Stimulated activated CD8-positive, alpha-beta memory T cell treated with anti-CD3 and anti-CD28 coated beads, Interleukin-7, amount 100 ng/mL, for 4 hours (primary cell): ENCODE results near the gene GALNTL6.

Experiments used
- DNase-seq, 2 donors: peaks; one replicate each; pipeline ENCODE4 v3.0.0-alpha.2; 2020; ENCODE audit warnings: low read depth in 2 of 2

The GALNTL6 gene

GRCh38 chr4:172808196-172808595, 995.0 kb downstream of the GALNTL6 start:
- no peak for DNase-seq

GRCh38 chr4:172809319-172809718, 996.1 kb downstream of the GALNTL6 start:
- no peak for DNase-seq

- no peak for DNase-seq
These were observed 1000.2 kb downstream of the GALNTL6 start for GRCh38 chr4:172813359-172813923.

GRCh38 chr4:172815499-172816164, 1002.4 kb downstream of the GALNTL6 start:
- DNase-seq: no peak

- no peak for DNase-seq
These were observed 1005.7 kb downstream of the GALNTL6 start for GRCh38 chr4:172818901-172819300.

- no peak for DNase-seq
These were observed 1006.1 kb downstream of the GALNTL6 start for GRCh38 chr4:172819353-172819752.

- DNase-seq: no peak
These were observed 1009.1 kb downstream of the GALNTL6 start for GRCh38 chr4:172822331-172822730.

GRCh38 chr4:172826346-172826745, 1013.1 kb downstream of the GALNTL6 start:
- DNase-seq: no peak

- DNase-seq: no peak
These were observed 1013.7 kb downstream of the GALNTL6 start for GRCh38 chr4:172826861-172827260.

GRCh38 chr4:172830295-172830764, 1017.1 kb downstream of the GALNTL6 start:
- no peak for DNase-seq

- no peak for DNase-seq
These were observed 1023.5 kb downstream of the GALNTL6 start for GRCh38 chr4:172836661-172837060.

GRCh38 chr4:172838111-172838510, 1024.9 kb downstream of the GALNTL6 start:
- DNase-seq: no peak

GRCh38 chr4:172838943-172839342, 1025.7 kb downstream of the GALNTL6 start:
- no peak for DNase-seq

- no peak for DNase-seq
These were observed 1029.6 kb downstream of the GALNTL6 start for GRCh38 chr4:172842779-172843178.

GRCh38 chr4:172843192-172843591, 1030.0 kb downstream of the GALNTL6 start:
- DNase-seq: no peak

GRCh38 chr4:172844556-172844955, 1031.4 kb downstream of the GALNTL6 start:
- no peak for DNase-seq

GRCh38 chr4:172845281-172845680, 1032.1 kb downstream of the GALNTL6 start:
- DNase-seq: no peak

- DNase-seq: no peak
These were observed 1037.6 kb downstream of the GALNTL6 start for GRCh38 chr4:172850838-172851237.

GRCh38 chr4:172851534-172851933, 1038.3 kb downstream of the GALNTL6 start:
- no peak for DNase-seq

GRCh38 chr4:172857026-172857425, 1043.8 kb downstream of the GALNTL6 start:
- no peak for DNase-seq

- DNase-seq: no peak
These were observed 1045.6 kb downstream of the GALNTL6 start for GRCh38 chr4:172858731-172859230.

GRCh38 chr4:172865103-172865502, 1051.9 kb downstream of the GALNTL6 start:
- no peak for DNase-seq

- DNase-seq: no peak
These were observed 1052.4 kb downstream of the GALNTL6 start for GRCh38 chr4:172865531-172866127.
